GM19328 (cell line): Measurements from ENCODE around the gene C4orf54.

Experiments used
- ATAC-seq: cut with Tn5 transposase; IDR thresholded peaks from one replicate; pipeline ENCODE4 v1.9.1; 2021; ENCODE audit warnings: mild to moderate bottlenecking, moderate library complexity; ENCODE audit not compliant: unreplicated experiment

Gene C4orf54

DNA sequence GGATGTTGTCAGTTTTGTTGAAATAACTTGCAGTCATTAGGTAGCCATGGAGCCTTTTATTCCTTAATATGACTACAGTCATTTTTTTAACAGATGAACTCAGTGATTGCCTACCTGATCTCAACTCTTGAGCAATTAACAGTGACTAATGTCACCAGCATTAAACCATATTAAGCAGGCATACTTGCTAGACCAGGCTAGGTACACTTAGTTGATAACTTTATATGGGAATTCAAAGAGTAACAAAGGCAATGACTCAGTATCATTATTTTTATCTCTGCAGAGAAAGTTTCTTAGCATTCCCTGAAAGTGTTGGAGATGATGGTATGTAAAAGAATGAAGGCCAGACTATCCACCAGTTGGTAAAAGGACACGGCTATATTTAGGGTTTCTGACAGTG lies at the start of gene C4orf54:
Gene C4orf54 (minus strand): TSS at position 31 of the 400 bp plus-strand sequence. CDS start 3,180 bp downstream, outside the sequence.
- ATAC-seq: no peak

DNA sequence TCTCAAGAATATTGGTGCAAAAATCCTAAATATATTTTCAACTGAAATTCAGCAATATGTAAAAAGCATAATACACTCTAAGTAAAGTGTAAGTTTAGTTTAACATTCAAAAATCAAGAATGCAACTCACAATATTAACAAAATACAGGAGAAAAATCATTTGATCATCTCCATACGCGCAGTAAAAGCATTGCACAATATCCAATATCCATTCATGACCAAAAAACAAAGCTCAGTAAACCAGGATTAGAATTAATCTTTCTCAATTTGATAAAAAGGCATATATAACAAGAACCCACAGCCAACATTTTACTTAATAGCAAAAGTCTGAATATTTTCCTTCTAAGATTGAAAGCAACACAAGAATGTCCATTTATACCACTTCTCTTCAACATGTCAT lies 48.3 kb upstream of the C4orf54 start:
- ATAC-seq: no peak

DNA sequence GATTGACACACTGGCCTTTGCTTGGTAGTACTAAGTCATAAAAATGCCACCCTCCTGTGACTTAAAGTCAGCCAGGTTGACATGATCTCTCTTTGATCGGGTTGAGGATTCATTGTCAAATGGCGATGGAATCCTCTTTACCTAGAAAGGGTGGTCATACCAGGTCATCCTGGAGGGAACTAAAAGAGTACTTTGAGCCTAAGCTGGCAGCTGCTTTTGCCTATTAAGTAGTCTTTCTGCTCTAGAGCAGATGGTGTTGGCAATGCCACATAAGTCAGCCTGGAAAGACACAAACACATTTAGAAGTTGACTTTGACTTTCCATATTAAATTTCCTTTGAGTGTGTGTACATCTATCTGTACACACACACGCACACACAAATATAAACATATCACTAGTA lies 39.2 kb upstream of the C4orf54 start:
- ATAC-seq: no peak

DNA sequence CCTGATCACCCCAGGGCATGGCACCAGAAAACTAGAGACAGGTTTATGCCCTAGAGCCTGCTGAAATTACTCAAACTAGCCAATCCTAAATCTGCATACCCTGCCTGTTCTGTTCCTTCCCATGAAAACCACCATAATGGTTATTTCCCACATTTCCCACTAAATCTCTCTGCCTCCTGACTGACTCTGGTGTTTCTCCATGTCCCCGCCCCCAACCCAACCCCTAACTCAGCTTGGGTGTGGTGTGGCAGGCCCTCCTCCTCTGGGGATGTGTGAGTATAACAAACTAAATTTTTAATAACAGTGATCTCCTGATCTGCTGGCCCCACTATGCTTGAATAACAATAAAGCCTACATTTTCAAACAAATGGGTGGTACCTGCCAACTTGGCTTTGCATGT lies 35.5 kb upstream of the C4orf54 start:
- no peak for ATAC-seq

DNA sequence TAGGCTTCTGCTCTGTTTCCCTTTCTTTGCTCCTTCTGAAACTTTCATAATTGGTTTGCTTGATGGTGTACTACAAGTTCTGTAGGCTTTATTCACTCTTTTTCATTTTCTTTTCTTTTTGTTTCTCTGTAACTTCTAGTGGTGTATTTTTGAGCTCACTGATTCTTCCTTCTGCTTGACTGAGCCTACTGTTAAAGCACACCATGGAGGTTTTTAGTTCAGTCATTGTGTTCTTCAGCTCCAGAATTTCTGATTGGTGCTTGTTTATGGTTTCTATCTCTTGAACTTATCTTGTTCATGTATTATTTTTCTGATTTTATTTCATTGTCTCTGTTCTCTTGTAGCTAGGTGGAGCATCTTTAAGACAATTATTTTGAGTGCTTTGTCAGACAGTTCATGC lies 33.4 kb upstream of the C4orf54 start:
- ATAC-seq: no peak

DNA sequence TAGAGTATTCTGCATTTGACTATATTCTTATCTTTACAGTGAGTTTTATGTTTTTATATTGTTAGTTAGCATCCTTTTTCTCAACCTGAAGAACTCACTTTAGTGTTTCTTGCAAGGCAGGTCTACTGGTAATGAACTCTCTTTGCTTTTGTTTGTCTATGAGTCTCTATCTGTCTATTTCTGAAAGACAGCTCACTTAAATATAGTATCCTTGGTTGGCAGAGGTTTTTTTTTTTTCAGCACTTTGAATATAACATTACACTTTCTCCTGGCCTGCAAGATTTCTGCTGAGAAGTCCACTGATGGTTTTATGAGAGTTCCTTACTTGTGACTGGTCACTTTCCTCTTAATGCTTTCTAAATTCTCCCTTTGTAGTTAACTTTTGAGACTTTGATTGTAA lies 32.8 kb upstream of the C4orf54 start:
- ATAC-seq: no peak

DNA sequence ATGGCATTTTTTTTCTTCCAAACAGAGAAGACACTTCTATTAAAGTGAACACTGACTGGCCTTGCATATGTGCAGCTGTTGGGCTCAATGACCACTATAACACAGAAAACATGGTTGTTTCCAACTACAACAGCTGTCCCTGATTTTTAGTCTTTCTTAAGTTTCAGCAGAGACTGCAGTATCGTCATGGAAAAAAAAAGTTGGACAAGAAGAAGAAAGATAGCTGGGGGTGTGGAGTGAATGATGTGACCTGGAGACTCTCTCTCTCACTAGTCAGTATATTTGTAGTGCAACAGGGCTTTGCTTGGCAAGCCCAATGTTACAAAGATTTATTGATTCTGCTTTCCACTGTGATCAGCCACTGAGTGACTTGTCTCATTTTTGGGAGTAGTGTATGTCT lies 29.5 kb upstream of the C4orf54 start:
- no peak for ATAC-seq

DNA sequence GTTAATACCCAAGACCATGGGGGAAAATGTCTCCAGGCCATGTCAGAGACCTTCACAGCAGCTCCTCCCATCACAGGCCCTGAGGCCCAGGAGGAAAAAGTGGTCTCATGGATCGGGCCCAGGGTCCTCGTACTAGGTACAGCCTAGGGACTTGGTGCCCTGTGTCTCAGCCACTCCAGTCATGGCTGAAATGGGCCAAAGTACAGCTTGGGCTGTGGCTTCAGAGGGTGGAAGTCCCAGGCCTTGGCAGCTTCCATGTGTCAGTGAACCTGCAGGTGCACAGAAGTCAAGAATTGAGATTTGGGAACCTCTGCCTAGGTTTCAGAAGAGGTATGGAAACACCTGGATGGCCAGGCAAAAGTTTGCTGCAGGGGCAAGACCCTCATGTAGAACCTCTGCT lies 27.6 kb upstream of the C4orf54 start:
- no peak for ATAC-seq

DNA sequence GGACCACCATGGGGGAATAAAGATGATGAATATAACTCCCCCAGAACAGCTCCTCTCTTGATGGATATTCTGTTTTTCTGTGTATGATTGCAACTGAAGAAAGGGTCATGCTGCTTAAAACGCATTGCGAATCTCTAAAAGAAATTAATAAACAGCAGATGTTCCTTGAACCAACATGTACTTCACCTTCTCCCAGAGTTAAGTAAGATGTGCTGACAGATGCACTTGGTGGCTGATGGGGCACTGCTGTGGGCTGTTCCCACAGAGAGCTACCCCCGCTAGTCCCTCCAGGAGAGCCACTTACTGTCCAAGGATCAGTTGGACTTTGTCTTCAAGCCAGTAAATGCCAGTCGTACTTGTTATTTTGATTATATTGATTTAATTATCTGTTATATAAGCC lies 26.3 kb upstream of the C4orf54 start:
- no peak for ATAC-seq

DNA sequence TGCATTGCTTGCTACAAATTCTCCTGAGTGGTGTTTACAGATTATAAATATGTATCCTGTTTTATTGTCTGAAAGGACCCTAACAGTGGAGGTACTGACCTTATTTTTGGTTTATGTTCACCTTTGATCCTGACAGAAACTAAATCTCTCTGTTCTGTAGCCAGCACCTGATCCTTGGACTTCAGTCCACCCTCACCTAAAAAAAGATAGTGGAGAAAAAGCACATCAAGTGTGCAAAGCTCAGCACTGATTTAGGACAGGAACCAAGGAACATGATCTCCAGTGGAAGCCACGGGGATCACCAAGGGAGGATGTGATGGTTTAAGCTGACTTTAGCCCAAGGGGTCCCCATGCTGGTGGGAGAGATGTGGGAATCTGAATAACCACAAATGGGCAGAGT lies 22.3 kb upstream of the C4orf54 start:
- ATAC-seq: no peak

DNA sequence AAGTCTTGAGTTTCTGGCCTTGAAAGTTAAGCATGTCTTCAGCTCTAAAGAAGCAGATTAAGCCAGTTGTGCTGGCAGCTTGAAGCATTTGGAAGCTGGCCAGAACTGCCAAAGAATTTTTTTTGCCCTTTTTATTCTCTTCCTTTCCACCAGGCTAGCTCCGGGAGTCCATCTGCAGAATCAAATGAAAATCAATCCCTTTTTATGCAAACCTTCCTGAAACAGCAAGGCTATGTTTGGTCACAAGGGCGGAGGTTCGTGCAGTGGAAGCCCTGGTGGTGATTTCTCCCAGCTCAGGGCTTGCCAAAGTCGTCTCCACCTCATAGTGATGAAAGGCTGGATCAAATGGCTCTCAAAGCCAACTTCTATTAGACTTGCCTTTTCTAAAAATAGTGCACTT lies 21.6 kb upstream of the C4orf54 start:
- no peak for ATAC-seq

DNA sequence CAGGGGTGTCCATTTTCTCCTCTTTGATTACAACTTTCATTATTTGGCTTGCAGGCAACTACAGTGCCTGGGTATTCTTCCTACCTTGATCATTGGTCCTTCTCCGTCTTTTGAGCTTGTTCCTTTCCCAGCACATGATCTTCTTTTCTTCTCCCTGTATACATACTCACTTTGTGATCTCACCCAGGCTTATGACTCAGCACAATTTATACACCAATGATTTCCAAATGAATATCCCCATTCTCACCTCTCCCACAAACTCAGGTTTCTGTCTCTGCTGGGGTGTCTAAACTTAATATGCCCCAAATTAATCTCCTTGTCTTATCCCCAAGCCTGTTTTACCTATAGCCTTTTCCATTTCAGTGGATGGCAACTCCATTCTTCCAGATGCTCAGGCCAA lies 19.5 kb upstream of the C4orf54 start:
- ATAC-seq: no peak

DNA sequence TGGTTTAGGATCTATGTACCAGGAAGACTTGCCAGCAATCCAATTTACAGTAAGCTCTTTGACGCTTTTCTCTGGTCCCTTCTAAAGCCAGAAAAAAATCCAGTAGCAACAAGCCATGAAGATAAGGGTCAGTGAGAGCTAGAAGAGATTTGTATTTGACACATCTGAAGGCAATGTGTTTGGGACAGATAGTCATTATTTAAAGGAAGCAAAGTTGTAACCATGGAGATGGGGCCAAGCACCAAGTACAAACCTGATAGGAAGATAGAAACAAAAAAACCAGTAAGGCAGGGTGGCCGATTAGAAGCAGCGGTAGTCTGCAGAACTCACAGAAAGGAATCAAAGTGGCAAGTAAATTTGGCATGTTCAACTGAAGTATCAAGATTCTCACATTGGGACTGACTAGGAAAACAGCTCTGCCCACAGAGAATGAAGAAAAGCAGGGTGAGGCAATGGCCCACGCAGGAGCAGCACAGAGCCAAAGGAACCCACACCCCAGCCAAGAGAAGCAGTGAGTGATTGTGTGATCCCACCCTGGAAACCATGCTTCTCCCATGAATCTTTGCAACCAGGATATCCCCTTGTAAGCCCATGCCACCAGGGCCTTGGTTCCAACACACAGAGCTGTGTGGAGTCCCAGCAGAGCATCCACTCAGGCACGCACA lies 12.9 kb upstream of the C4orf54 start:
- no peak for ATAC-seq

DNA sequence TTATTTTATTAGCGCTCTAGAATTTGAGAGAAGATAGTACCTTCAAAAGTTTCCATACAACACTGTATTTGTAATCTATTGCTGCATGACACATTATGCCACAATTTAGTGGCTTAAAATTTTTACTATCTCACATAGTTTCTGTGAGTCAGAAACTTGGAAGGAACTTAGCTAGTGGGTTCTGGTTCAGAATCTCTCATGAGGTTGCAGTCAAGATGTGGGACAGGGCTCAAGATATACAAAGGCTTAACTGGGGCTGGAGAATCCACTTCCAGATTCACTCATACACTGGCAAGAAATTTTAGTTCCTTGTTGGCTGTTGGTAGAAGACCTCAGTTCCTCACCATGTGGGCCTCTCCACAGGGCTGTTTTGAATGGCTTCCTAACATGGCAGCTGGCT lies 11.5 kb upstream of the C4orf54 start:
- ATAC-seq: no peak

DNA sequence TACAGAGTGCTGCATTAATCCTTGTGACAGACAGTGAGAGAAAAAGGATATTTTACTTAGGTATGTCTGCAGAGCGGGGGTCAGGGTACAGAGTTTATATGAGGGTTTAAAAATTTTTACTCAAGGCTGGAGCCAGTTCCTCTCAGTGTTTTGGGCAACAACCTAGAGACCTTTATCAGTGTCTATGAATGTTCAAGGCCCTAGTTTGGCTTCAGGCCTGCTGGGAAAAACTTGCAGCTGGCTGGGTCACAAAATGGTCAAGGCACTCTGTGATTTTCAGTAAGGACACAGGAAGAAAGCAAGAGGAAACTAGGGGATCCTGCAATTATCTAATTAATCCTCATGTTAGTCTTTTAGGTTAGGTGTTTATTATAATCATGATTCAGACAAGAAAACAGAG lies 10.8 kb upstream of the C4orf54 start:
- no peak for ATAC-seq

DNA sequence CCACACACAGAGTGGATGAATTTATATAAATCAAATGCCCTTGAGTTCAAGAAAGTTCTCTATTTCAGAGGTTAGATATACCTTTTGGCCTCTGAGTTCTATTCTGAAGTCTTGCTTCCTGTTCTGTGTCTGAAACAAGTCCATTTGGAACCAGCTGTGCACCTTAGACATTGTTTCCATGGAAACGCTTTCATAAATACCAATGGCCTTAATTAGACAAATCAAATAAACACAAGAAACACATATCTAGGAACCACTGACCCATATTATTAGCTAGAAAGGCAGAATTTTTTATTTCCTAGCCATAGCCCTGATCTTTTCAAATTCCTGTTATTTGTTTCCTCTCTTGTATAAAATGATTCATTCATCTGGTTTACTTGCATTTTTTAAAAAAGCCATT lies 8.4 kb upstream of the C4orf54 start:
- no peak for ATAC-seq

DNA sequence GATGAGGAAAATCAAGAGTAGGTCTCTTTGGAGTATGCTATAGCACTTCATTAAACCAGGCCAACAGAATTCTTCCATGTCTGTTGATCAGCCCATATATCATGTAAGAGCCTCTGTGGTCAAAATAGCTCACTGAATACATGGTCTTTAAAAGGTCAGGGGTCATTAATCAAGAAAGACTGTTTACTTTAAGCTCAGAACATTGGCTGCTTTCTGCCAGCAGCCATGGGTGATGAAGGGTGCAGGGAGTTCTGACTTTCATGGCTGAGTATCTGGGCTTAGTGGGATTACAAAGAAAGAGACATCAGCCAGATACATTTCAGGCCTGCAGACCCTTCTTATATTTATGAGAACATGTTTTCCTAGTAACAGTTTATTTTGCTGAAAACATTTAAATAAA lies 7.1 kb upstream of the C4orf54 start:
- ATAC-seq: no peak

DNA sequence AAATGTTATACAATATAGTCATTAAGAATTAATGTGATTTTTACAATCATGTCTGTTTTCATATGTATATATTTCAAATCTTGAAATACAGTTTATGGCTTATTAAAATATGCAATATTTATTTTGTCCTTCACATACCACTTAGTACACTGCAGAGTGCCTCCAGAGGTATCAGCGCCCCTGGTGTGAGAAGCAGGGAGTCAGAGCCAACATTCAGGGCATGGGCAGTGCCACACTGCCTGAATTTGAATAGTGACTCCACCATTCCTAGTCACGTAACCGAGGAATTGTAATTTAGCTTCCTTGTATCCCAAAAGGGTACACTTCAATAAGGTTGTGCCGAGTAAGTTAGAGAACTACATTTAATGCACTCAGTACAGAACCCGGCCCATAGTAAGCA lies 4.3 kb upstream of the C4orf54 start:
- no peak for ATAC-seq

DNA sequence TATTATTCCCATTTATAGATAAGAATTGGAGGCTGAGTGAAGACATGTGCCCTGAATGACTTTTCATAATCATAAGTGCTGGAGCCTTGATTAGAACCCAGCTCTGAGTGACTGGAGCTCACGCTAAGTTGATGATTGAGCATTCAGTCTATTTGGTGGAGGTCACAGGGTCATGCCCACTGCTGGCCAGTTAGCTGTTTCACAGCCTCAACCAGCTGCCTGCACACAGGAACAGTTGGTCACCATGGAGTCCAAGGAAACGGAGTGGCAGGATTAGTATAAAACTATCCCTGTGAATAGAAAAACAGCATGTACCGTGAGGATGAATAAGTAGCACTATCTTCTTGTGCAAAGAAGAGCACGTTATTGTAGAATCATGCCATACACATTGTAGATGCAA lies 1.0 kb upstream of the C4orf54 start:
- ATAC-seq: no peak

DNA sequence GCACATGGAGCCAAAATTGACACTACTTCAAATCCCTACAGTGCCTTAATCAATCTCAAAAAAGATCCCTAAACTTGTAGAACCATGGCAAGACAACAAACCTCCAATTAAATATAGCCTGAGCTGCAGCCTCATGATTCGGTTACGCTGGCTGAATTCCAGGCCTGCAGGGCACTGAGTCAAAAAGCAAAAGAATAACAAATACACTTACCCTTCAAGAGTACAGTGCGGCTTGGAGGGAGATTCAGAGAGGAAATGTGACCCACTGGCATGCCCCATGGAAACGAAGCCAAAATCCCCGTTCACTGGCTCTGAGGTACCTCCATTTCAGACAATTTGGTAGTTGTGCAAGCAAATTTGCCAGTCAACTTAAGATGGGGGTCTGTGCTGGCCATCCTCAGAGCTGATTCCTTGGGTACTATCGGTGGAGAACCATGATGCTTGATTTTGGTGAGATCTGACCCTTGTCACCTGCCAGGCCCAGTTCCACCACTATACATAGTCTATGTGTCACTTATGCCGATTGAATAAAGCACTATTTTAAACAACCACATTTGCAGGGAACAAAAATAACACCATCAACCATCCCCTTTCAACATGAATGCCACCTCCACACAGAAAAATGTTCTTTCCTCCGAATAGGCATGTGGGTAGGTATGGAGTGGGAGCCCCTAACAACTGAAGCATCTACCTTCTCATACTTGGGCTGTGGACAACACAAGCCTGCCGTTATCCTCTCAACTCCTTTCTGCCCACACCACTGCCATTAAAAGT lies 2.1 kb downstream of the C4orf54 start:
- ATAC-seq: no peak

DNA sequence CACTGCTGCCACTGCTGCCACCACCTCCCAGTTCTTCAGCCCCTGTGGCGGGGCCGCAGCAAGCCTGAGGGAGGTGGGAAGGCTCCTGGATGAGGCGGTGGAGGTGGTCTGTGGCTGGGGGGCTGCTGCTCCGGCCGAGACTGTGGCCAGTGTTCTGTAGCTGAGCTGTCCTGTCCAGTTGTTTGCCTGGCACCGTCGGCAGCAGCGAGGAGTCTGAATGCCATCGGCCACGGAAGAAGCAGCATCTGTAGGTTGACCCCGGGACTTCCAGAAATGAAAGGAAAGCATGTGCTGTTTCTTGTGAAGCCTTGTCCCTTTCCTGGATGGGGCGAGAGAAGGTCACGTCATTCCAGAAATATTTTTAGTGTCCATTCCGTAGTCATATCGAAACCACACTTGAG lies 3.3 kb downstream of the C4orf54 start:
- ATAC-seq: no peak

DNA sequence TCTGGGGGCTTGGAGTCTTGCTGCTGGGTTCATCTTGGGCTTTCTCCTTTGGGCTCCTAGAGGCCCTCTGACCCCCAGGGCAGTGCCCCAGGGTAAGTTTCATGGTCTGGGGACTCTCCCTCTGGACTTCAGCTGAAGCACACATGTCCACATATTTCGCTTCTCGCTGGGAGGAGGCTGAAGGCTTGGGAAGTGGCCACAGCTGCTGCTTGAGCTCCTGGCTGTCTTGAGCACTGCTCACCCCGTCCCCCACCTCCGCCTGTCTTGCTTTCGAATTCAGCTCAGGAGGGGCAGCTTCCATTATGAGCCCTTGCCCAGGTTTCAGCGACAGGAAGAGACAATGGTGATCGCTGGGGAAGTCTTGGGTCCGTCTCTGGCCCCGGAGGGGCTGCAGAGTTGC lies 3.7 kb downstream of the C4orf54 start:
- ATAC-seq: no peak
